IMR-90 (cell line): ENCODE data around the gene ASMTL. TPM values are rescaled to one million over a fixed set of nuclear protein-coding genes. Genes with fewer than 3 reads are reported as not detected.

Experiments
- ATAC-seq: fragments of 200-7000 bp; cut with Tn5 transposase; 2 replicates; pipeline ENCODE4 v1.9.1; 2020; ENCODE audit warnings: low read depth, mild to moderate bottlenecking, moderate library complexity
- BruUV-seq: library from RNA; stranded (reverse); fragments of 400-500 nt; replicated peaks from 2 replicates; lab custom pipeline; 2021; lab: Mats Ljungman, UMichigan
- CTCF ChIA-PET: fragments of 300-600 bp; formaldehyde crosslinking; extraction: SDS; loops from one replicate; lab custom pipeline; 2021; ENCODE audit warnings: antibody characterized with exemption; lab: Yijun Ruan, JAX
- POLR2A ChIA-PET: fragments of 300-600 bp; sonication (Branson Sonifier 250); formaldehyde crosslinking; loops from one replicate; lab custom pipeline; 2022; ENCODE audit warnings: antibody characterized with exemption; ENCODE audit not compliant: unreplicated experiment; lab: Charles Lee
- DNase-seq: peaks from one replicate; pipeline ENCODE4 v3.0.0; 2013
- H2AFZ ChIP-seq: replicated peaks from 2 replicates; pipeline ENCODE3; 2013; ENCODE audit warnings: low read length, mild to moderate bottlenecking; ENCODE audit not compliant: poor library complexity
- H2AK5ac ChIP-seq: 2 replicates; pipeline ENCODE4 v1.6.1; 2013; ENCODE audit warnings: low read depth, low read length, inconsistent platforms
- H2AK9ac ChIP-seq: replicated peaks from 2 replicates; pipeline ENCODE3; 2013; ENCODE audit warnings: mild to moderate bottlenecking, low read depth, low read length, moderate library complexity; ENCODE audit not compliant: poor library complexity
- H2BK120ac ChIP-seq: 2 replicates; pipeline ENCODE4 v1.6.1; 2013; ENCODE audit warnings: low read depth, low read length, inconsistent platforms
- H2BK15ac ChIP-seq: 3 replicates; pipeline ENCODE4 v1.6.1; 2013; ENCODE audit warnings: low read depth, low read length, inconsistent platforms
- H2BK20ac ChIP-seq: 2 replicates; pipeline ENCODE4 v1.6.1; 2013; ENCODE audit warnings: low read depth, mild to moderate bottlenecking, inconsistent platforms, low read length, moderate library complexity
- H2BK5ac ChIP-seq: 2 replicates; pipeline ENCODE4 v1.6.1; 2013; ENCODE audit warnings: mild to moderate bottlenecking, low read depth, low read length, inconsistent platforms; ENCODE audit not compliant: poor library complexity, severe bottlenecking
- H3K14ac ChIP-seq: replicated peaks from 2 replicates; pipeline ENCODE4 v1.6.1; 2013; ENCODE audit warnings: low read depth, low read length, inconsistent platforms
- H3K18ac ChIP-seq: 2 replicates; pipeline ENCODE4 v1.6.1; 2013; ENCODE audit warnings: low read depth, low read length, control low read depth
- H3K23ac ChIP-seq: 2 replicates; pipeline ENCODE4 v1.6.1; 2013; ENCODE audit warnings: low read depth, low read length, inconsistent platforms
- H3K27ac ChIP-seq: 2 replicates; pipeline ENCODE4 v1.5.1; 2013; ENCODE audit warnings: mild to moderate bottlenecking, control low read depth, low read length; ENCODE audit not compliant: insufficient read depth
- H3K27me3 ChIP-seq: 2 replicates; pipeline ENCODE4 v1.6.1; 2013; ENCODE audit warnings: low read length; ENCODE audit not compliant: control insufficient read depth, insufficient read depth
- H3K36me3 ChIP-seq: 2 replicates; pipeline ENCODE4 v1.6.1; 2013; ENCODE audit warnings: low read length, mixed read lengths; ENCODE audit not compliant: control insufficient read depth, insufficient read depth
- H3K4ac ChIP-seq: 2 replicates; pipeline ENCODE4 v1.6.1; 2013; ENCODE audit warnings: low read depth, low read length, inconsistent platforms
- H3K4me1 ChIP-seq: 2 replicates; pipeline ENCODE4 v1.6.1; 2013; ENCODE audit warnings: low read length, mixed read lengths; ENCODE audit not compliant: control insufficient read depth, insufficient read depth
- H3K4me2 ChIP-seq: 2 replicates; pipeline ENCODE4 v1.6.1; 2013; ENCODE audit warnings: low read depth, mild to moderate bottlenecking, control low read depth, low read length, moderate library complexity
- H3K4me3 ChIP-seq: 2 replicates; pipeline ENCODE4 v1.5.1; 2013; ENCODE audit warnings: low read depth, mild to moderate bottlenecking, control low read depth, low read length, moderate library complexity; ENCODE audit not compliant: insufficient read depth
- H3K56ac ChIP-seq: 2 replicates; pipeline ENCODE4 v1.6.1; 2013; ENCODE audit warnings: low read length, inconsistent platforms; ENCODE audit not compliant: insufficient read depth; ENCODE audit errors: extremely low read depth
- H3K79me1 ChIP-seq, 2 experiments: 2 replicates each; pipeline ENCODE4 v1.6.1; 2013; ENCODE audit warnings: low read length in 2 of 2, inconsistent platforms in 1 of 2, low read depth in 1 of 2
- H3K9ac ChIP-seq: 2 replicates; pipeline ENCODE4 v1.6.1; 2013; ENCODE audit warnings: low read depth, low read length, control low read depth
- H3K9me1 ChIP-seq: 2 replicates; pipeline ENCODE4 v1.6.1; 2013; ENCODE audit warnings: low read length, inconsistent platforms; ENCODE audit not compliant: insufficient read depth
- H3K9me3 ChIP-seq: 2 replicates; pipeline ENCODE4 v1.6.1; 2013; ENCODE audit warnings: low read length; ENCODE audit not compliant: control insufficient read depth, insufficient read depth
- H4K20me1 ChIP-seq: 2 replicates; pipeline ENCODE4 v1.6.1; 2013; ENCODE audit warnings: low read length, inconsistent platforms; ENCODE audit not compliant: insufficient read depth
- H4K5ac ChIP-seq: 2 replicates; pipeline ENCODE4 v1.6.1; 2013; ENCODE audit warnings: mild to moderate bottlenecking, low read depth, low read length, control low read depth
- H4K8ac ChIP-seq, 2 experiments: 2 replicates each; pipeline ENCODE4 v1.6.1; 2013; ENCODE audit warnings: low read depth in 2 of 2, low read length in 2 of 2, control low read depth in 1 of 2, inconsistent platforms in 1 of 2
- H4K91ac ChIP-seq: 2 replicates; pipeline ENCODE4 v1.6.1; 2013; ENCODE audit warnings: low read depth, low read length, inconsistent platforms; ENCODE audit not compliant: insufficient read depth
- BHLHE40 ChIP-seq: fragments of 150-350 bp; IDR thresholded peaks from 2 replicates; pipeline ENCODE4 v1.6.1; 2016; ENCODE audit warnings: mild to moderate bottlenecking, low read depth, low read length
- CHD1 ChIP-seq: IDR thresholded peaks from 2 replicates; pipeline ENCODE4 v1.6.1; 2012; ENCODE audit warnings: low read depth, low read length, improper control_type of control experiment
- MAFK ChIP-seq: IDR thresholded peaks from 2 replicates; pipeline ENCODE4 v1.6.1; 2012; ENCODE audit warnings: low read depth, low read length, improper control_type of control experiment
- MXI1 ChIP-seq: IDR thresholded peaks from 2 replicates; pipeline ENCODE4 v1.6.1; 2012; ENCODE audit warnings: low read depth, mild to moderate bottlenecking, low read length, moderate library complexity, borderline replicate concordance
- RAD21 ChIP-seq: IDR thresholded peaks from 2 replicates; pipeline ENCODE4 v1.6.1; 2012; ENCODE audit warnings: low read length, improper control_type of control experiment
- RCOR1 ChIP-seq: IDR thresholded peaks from 2 replicates; pipeline ENCODE4 v1.6.1; 2012; ENCODE audit warnings: mild to moderate bottlenecking, low read length, improper control_type of control experiment; ENCODE audit not compliant: insufficient replicate concordance
- WGBS, 2 experiments: methylation state at CpG; one replicate each; pipeline versions ENCODE4 v1.1.5 to v1.1.7; 2013; ENCODE audit warnings: missing lambda C conversion rate in 2 of 2; ENCODE audit not compliant: insufficient read length in 1 of 2; ENCODE audit errors: extremely low coverage in 2 of 2; 5-methylcytosine and 5-hydroxymethylcytosine counted together
- dilution Hi-C: fragments of 300-500 bp; cut with HindIII; formaldehyde crosslinking; loops from one replicate; pipeline ENCODE4 v1.14.3; 2018; ENCODE audit warnings: low sequenced_read_pairs; ENCODE audit not compliant: unreplicated experiment
- in situ Hi-C: fragments of 300-500 bp; cut with MboI; formaldehyde crosslinking; loops from 3 replicates; pipeline ENCODE4 v1.14.3; 2019; ENCODE audit warnings: low sequenced_read_pairs, inconsistent platforms, mixed read lengths
- intact Hi-C: fragments of 100-400 bp; cut with micrococcal nuclease; formaldehyde crosslinking; loops from 2 replicates; pipeline ENCODE4 v1.10.0; 2022
- polyA plus RNA-seq, 3 experiments: library from polyadenylated mRNA; depleted of rRNA; stranded (reverse); fragments of >200 nt; gene quantifications; 2 replicates each; pipeline ENCODE4 v1.2.3, GENCODE V29; 2012; ENCODE audit warnings: low replicate concordance in 1 of 3
- total RNA-seq: library from RNA; depleted of rRNA; stranded (reverse); fragments of >200 nt; gene quantifications from 2 replicates; pipeline ENCODE4 v1.2.3, GENCODE V29; 2012
- TF ChIP-seq, protein P1 (sequence below): fragments of 150-350 bp; IDR thresholded peaks from 2 replicates; pipeline ENCODE4 v1.6.1; 2017; ENCODE audit warnings: mild to moderate bottlenecking, antibody characterized with exemption, low read length, low read depth

ASMTL gene
- total and polyA plus RNA-seq, 2 of the 4 experiments (the other 2 are of a cell fraction) = 13.4 to 33.4 TPM

DNA sequence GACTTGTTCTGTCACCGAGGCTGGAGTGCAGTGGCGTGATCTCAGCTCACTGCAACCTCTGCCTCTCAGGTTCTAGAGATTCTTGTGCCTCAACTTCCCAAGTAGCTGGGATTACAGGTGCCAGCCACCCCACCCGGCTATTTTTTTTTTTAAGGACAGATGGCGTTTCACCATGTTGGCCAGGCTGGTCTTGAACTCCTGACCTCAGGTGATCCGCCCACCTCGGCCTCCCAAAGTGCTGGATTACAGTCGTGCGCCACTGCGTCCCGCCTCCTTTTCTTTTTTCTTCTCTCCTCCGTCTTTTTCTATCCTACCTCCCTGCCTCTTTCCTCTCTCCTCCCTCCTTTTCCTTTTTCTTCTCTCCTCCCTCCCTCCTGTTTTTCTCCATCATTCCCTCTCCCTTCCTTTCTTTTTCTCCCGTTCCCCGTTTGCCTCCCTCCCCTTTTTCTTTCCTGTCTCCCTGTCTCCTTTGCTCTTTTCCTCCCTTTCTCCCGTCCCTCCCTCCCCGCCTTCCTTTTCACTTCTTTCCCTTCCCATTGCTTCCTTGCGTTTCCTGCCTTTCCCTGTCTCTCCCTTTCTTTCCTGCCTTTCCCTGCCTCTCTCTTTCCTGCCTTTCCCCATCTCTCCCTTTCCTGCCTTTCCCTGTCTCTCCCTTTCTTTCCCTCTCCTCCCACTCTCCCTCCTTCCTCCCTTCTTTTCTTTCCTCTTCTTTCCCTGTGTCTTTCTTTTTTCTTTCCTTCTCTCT is 58.7 kb downstream of the ASMTL start:
- no peaks in the 10 kb centered on the region for H3K9me3 ChIP-seq
- in situ Hi-C loops = no loop called here
- H3K4me2 ChIP-seq = no peak overlapping the region
- H2BK120ac ChIP-seq = no peak overlapping the region
- no peak overlapping the region for H3K4me3 ChIP-seq
- H3K4ac ChIP-seq = no peak overlapping the region
- H3K23ac ChIP-seq = no peak overlapping the region; the same call in 1 of the 2 replicates
- peaks cover 28% of the 10 kb centered on the region for H4K20me1 ChIP-seq
- H3K9me1 ChIP-seq = 0 out of 2 replicates have a peak, but pooled peaks cover 6% of the 10 kb centered on the region
- no peak overlapping the region for H2BK15ac ChIP-seq
- H2BK20ac ChIP-seq = no peak overlapping the region
- no peak overlapping the region for H2AK9ac ChIP-seq
- TF ChIP-seq MAFK (no peak), CHD1 (no peak), MXI1 (no peak), RAD21 (no peak), BHLHE40 (no peak), RCOR1 (no peak)
- TF ChIP-seq, protein P1, sequence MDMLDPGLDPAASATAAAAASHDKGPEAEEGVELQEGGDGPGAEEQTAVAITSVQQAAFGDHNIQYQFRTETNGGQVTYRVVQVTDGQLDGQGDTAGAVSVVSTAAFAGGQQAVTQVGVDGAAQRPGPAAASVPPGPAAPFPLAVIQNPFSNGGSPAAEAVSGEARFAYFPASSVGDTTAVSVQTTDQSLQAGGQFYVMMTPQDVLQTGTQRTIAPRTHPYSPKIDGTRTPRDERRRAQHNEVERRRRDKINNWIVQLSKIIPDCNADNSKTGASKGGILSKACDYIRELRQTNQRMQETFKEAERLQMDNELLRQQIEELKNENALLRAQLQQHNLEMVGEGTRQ = no peak
- no peak overlapping the region for H3K18ac ChIP-seq
- H3K9ac ChIP-seq = peak overlapping the region; percentile 7; the same call in 1 of the 2 replicates
- intact Hi-C loops = loop anchor here (10.0 kb wide), 1 partner anchor 51 kb away; no protein-coding TSS in a partner anchor
- no peaks in the 10 kb centered on the region for H3K27me3 ChIP-seq
- H4K91ac ChIP-seq = no peak overlapping the region
- DNase-seq (no peak), ATAC-seq (no peak)
- no peak overlapping the region for H3K14ac ChIP-seq
- dilution Hi-C loops = no loop called here
- no peaks in the 10 kb centered on the region; the same call in 1 of the 2 replicates for H3K4me1 ChIP-seq
- no TSS peak for BruUV-seq
- H3K36me3 ChIP-seq = peaks cover 18% of the 10 kb centered on the region
- H2AFZ ChIP-seq = no peak overlapping the region
- ChIA-PET CTCF (no interaction called here), POLR2A (no interaction called here)
- H4K5ac ChIP-seq = no peak overlapping the region
- no peak overlapping the region for H3K56ac ChIP-seq
- no peak overlapping the region for H2AK5ac ChIP-seq
- 33% methylated on average over 5 of the region's 16 CpGs; no CpG with 5 or more reads in 1 of the 2 experiments for WGBS, 2 experiments
- no peak overlapping the region for H3K27ac ChIP-seq
- H4K8ac ChIP-seq = peak overlapping the region in 1 of 2 experiments; percentile 88; a peak in 1 of 4 replicates
- H3K79me1 ChIP-seq = peaks cover 10 to 28% of the 10 kb centered on the region in 2 experiments; a peak in 3 of 4 replicates
- H2BK5ac ChIP-seq = no peak overlapping the region
